Measurements from ENCODE around the gene CACNA1C.

The CACNA1C gene

GRCh38 chr12:2409656-2410265 lies 357.0 kb downstream of the CACNA1C start:
- Histone ChIP-seq H3K4me1 (ENCODE audit: insufficient read depth, low read length) (no peaks in the 10 kb centered on the region), H3K36me3 (ENCODE audit: insufficient read depth, low read length) (no peaks in the 10 kb centered on the region), H3K4me3 (ENCODE audit: low read length) (no peak overlapping the region), H3K9me3 (ENCODE audit: low read length) (no peaks in the 10 kb centered on the region), H2AFZ (ENCODE audit: low read depth, low read length) (no peak overlapping the region), H3K27me3 (ENCODE audit: insufficient read depth, low read length) (no peaks in the 10 kb centered on the region)

GRCh38 chr12:2410496-2410895 lies 357.7 kb downstream of the CACNA1C start:
- Histone ChIP-seq H3K4me1 (ENCODE audit: insufficient read depth, low read length) (no peaks in the 10 kb centered on the region), H3K27me3 (ENCODE audit: insufficient read depth, low read length) (no peaks in the 10 kb centered on the region), H3K4me3 (ENCODE audit: low read length) (no peak overlapping the region)

GRCh38 chr12:2411011-2411410 lies 358.2 kb downstream of the CACNA1C start:
- H3K4me3 ChIP-seq (ENCODE audit: low read length) = no peak overlapping the region
- H3K4me1 ChIP-seq (ENCODE audit: insufficient read depth, low read length) = no peaks in the 10 kb centered on the region
- H3K9me3 ChIP-seq (ENCODE audit: low read length) = no peaks in the 10 kb centered on the region
- no peaks in the 10 kb centered on the region for H3K27me3 ChIP-seq (ENCODE audit: insufficient read depth, low read length)
- no peaks in the 10 kb centered on the region for H3K36me3 ChIP-seq (ENCODE audit: insufficient read depth, low read length)
- no peak overlapping the region for H2AFZ ChIP-seq (ENCODE audit: low read depth, low read length)

More at GRCh38 chr12:2410496-2410895, 357.7 kb downstream of the CACNA1C start:
- Histone ChIP-seq H2AFZ (ENCODE audit: low read depth, low read length) (no peak overlapping the region), H3K36me3 (ENCODE audit: insufficient read depth, low read length) (no peaks in the 10 kb centered on the region), H3K9me3 (ENCODE audit: low read length) (no peaks in the 10 kb centered on the region)

GRCh38 chr12:2411616-2412304 lies 359.0 kb downstream of the CACNA1C start:
- Histone ChIP-seq H3K9me3 (ENCODE audit: low read length) (no peaks in the 10 kb centered on the region), H3K4me1 (ENCODE audit: insufficient read depth, low read length) (no peaks in the 10 kb centered on the region), H3K27me3 (ENCODE audit: insufficient read depth, low read length) (peaks cover 2% of the 10 kb centered on the region), H2AFZ (ENCODE audit: low read depth, low read length) (no peak overlapping the region), H3K4me3 (ENCODE audit: low read length) (no peak overlapping the region), H3K36me3 (ENCODE audit: insufficient read depth, low read length) (no peaks in the 10 kb centered on the region)

GRCh38 chr12:2412305-2412643 lies 359.5 kb downstream of the CACNA1C start:
- no peak overlapping the region for H3K4me3 ChIP-seq (ENCODE audit: low read length)
- no peaks in the 10 kb centered on the region for H3K4me1 ChIP-seq (ENCODE audit: insufficient read depth, low read length)
- H3K9me3 ChIP-seq (ENCODE audit: low read length) = no peaks in the 10 kb centered on the region
- peaks cover 2% of the 10 kb centered on the region for H3K27me3 ChIP-seq (ENCODE audit: insufficient read depth, low read length)
- H2AFZ ChIP-seq (ENCODE audit: low read depth, low read length) = no peak overlapping the region
- H3K36me3 ChIP-seq (ENCODE audit: insufficient read depth, low read length) = no peaks in the 10 kb centered on the region

- Histone ChIP-seq H3K4me3 (ENCODE audit: low read length) (no peak overlapping the region), H3K36me3 (ENCODE audit: insufficient read depth, low read length) (no peaks in the 10 kb centered on the region), H3K4me1 (ENCODE audit: insufficient read depth, low read length) (no peaks in the 10 kb centered on the region), H3K27me3 (ENCODE audit: insufficient read depth, low read length) (peaks cover 2% of the 10 kb centered on the region), H2AFZ (ENCODE audit: low read depth, low read length) (no peak overlapping the region), H3K9me3 (ENCODE audit: low read length) (no peaks in the 10 kb centered on the region)
These were observed 360.5 kb downstream of the CACNA1C start for GRCh38 chr12:2413301-2413700.

- no peak overlapping the region for H3K4me3 ChIP-seq (ENCODE audit: low read length)
- no peaks in the 10 kb centered on the region for H3K4me1 ChIP-seq (ENCODE audit: insufficient read depth, low read length)
- no peak overlapping the region for H2AFZ ChIP-seq (ENCODE audit: low read depth, low read length)
- H3K9me3 ChIP-seq (ENCODE audit: low read length) = no peaks in the 10 kb centered on the region
- no peaks in the 10 kb centered on the region for H3K36me3 ChIP-seq (ENCODE audit: insufficient read depth, low read length)
- peaks cover 2% of the 10 kb centered on the region for H3K27me3 ChIP-seq (ENCODE audit: insufficient read depth, low read length)
These were observed 361.4 kb downstream of the CACNA1C start for GRCh38 chr12:2413999-2414792.

GRCh38 chr12:2414810-2415567 lies 362.2 kb downstream of the CACNA1C start:
- H3K4me3 ChIP-seq (ENCODE audit: low read length) = no peak overlapping the region
- no peaks in the 10 kb centered on the region for H3K36me3 ChIP-seq (ENCODE audit: insufficient read depth, low read length)
- H2AFZ ChIP-seq (ENCODE audit: low read depth, low read length) = no peak overlapping the region
- H3K27me3 ChIP-seq (ENCODE audit: insufficient read depth, low read length) = peaks cover 2% of the 10 kb centered on the region
- no peaks in the 10 kb centered on the region for H3K9me3 ChIP-seq (ENCODE audit: low read length)
- no peaks in the 10 kb centered on the region for H3K4me1 ChIP-seq (ENCODE audit: insufficient read depth, low read length)

GRCh38 chr12:2415568-2415944 lies 362.8 kb downstream of the CACNA1C start:
- no peaks in the 10 kb centered on the region for H3K36me3 ChIP-seq (ENCODE audit: insufficient read depth, low read length)
- peaks cover 2% of the 10 kb centered on the region for H3K27me3 ChIP-seq (ENCODE audit: insufficient read depth, low read length)
- no peaks in the 10 kb centered on the region for H3K4me1 ChIP-seq (ENCODE audit: insufficient read depth, low read length)
- H3K4me3 ChIP-seq (ENCODE audit: low read length) = no peak overlapping the region
- no peak overlapping the region for H2AFZ ChIP-seq (ENCODE audit: low read depth, low read length)
- no peaks in the 10 kb centered on the region for H3K9me3 ChIP-seq (ENCODE audit: low read length)

GRCh38 chr12:2416158-2416557 lies 363.4 kb downstream of the CACNA1C start:
- Histone ChIP-seq H3K4me3 (ENCODE audit: low read length) (no peak overlapping the region), H3K27me3 (ENCODE audit: insufficient read depth, low read length) (peaks cover 2% of the 10 kb centered on the region), H3K9me3 (ENCODE audit: low read length) (no peaks in the 10 kb centered on the region), H3K4me1 (ENCODE audit: insufficient read depth, low read length) (no peaks in the 10 kb centered on the region), H2AFZ (ENCODE audit: low read depth, low read length) (no peak overlapping the region), H3K36me3 (ENCODE audit: insufficient read depth, low read length) (no peaks in the 10 kb centered on the region)

GRCh38 chr12:2417481-2418160 lies 364.8 kb downstream of the CACNA1C start:
- Histone ChIP-seq H3K4me1 (ENCODE audit: insufficient read depth, low read length) (no peaks in the 10 kb centered on the region), H3K27me3 (ENCODE audit: insufficient read depth, low read length) (peaks cover 6% of the 10 kb centered on the region), H3K4me3 (ENCODE audit: low read length) (no peak overlapping the region), H3K36me3 (ENCODE audit: insufficient read depth, low read length) (no peaks in the 10 kb centered on the region), H3K9me3 (ENCODE audit: low read length) (no peaks in the 10 kb centered on the region), H2AFZ (ENCODE audit: low read depth, low read length) (no peak overlapping the region)

GRCh38 chr12:2418579-2418978 lies 365.8 kb downstream of the CACNA1C start:
- H3K27me3 ChIP-seq (ENCODE audit: insufficient read depth, low read length) = peaks cover 6% of the 10 kb centered on the region
- H3K36me3 ChIP-seq (ENCODE audit: insufficient read depth, low read length) = no peaks in the 10 kb centered on the region
- H3K4me3 ChIP-seq (ENCODE audit: low read length) = no peak overlapping the region
- no peak overlapping the region for H2AFZ ChIP-seq (ENCODE audit: low read depth, low read length)
- H3K9me3 ChIP-seq (ENCODE audit: low read length) = no peaks in the 10 kb centered on the region
- H3K4me1 ChIP-seq (ENCODE audit: insufficient read depth, low read length) = no peaks in the 10 kb centered on the region

All from neuron (in vitro differentiated cells).